GM21737 (cell line): ENCODE results near the gene DEFB125.
"Not testable (repeated sequence)": the region's sequence is repeated elsewhere in the genome, so short reads cannot be mapped to it uniquely, and the experiment has no call there.

Experiments
- ATAC-seq: cut with Tn5 transposase; IDR thresholded peaks from one replicate; pipeline ENCODE4 v1.9.1; 2021; ENCODE audit warnings: mild to moderate bottlenecking, moderate library complexity; ENCODE audit not compliant: unreplicated experiment

The DEFB125 gene, protein sequence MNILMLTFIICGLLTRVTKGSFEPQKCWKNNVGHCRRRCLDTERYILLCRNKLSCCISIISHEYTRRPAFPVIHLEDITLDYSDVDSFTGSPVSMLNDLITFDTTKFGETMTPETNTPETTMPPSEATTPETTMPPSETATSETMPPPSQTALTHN

DNA sequence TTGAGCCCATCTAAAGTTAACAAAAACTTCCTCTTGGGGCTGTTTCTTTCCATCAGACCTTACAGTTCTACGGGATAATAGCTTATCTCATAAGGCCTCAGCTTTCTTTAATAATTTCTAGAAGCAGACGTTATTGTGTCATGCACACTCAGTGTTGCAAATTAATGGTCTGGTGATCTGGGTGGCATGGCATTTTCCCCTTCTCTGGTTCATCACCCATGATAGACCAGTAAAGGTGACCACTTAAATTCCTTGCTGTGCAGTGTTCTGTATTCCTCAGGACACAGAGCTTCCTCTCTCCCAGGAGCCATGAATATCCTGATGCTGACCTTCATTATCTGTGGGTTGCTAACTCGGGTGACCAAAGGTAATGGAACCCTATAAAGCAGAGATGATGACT lies at the start of gene DEFB125:
TSS of gene DEFB125 (plus strand) at position 272 of the 400 bp plus-strand sequence. CDS start at position 310, 38 bp downstream.
- no peak for ATAC-seq

DNA sequence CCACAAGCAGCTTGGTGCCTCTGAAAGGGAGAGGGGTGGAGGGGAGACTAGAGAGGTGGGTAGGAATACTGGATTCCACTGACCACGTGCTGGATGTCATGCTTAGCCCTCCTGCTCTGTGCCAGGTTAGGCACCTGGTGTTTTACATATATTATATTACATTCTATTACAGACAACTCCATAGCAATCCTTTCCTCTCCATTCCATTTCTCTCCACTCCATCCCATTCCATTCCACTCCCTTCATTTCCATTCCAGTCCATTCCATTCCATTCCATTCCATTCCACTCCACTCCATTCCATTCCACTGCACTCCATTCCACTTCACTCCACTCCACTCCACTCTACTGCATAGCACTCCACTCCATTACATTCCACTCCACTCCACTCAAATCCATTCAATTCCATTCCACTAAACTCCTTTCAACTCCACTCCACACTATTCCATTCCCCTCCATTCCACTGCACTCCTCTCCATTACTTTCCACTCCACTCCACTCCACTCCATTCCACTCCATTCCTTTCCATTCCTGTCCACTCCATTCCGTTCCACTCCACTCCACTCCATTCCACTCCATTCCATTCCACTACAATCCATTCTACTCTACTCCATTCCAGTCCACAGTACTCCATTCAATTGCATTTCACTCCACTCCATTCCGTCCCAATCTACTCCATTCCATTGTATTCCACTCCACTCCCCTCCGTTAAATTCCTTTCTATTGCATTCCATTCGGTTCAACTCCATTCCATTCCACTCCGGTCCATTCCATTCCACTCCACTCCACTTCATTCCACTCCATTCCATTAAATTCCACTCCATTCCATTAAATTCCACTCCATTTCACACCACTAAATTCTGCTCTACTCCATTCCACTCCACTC lies 27.2 kb upstream of the DEFB125 start:
- ATAC-seq, result no peak

DNA sequence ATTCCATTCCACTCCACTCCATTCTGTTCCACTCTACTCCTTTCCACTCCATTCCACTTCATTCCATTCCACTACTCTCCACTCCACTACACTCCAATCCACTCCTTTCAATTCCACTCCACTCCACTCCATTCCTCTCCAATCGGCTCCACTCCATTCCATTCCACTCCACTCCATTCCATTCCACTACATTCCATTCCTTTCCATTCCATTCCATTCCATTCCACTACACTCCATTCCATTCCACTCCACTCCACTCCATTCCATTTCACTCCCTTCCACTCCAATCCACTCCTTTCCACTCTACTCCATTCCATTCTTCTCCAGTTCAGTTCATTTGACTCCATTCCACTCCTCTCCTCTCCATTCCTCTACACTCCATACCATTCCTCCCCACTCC lies 26.2 kb upstream of the DEFB125 start:
- no peak for ATAC-seq

DNA sequence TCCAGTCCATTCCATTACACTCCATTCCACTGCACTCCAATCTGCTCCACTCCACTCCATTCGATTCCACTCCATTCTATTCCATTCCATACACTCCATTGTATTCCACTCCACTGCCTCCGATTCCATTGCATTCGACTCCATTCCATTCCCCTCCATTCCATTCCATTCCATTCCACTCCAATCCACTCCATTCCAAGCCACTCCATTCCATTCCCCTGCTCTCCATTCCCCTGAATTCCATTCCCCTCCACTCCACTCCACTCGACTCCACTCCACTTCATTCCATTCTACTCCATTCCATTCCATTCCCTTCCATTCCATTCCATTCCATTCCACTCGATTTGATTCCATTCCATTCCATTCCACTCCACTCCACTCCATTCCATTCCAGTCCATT lies 25.7 kb upstream of the DEFB125 start:
- ATAC-seq, result no peak

DNA sequence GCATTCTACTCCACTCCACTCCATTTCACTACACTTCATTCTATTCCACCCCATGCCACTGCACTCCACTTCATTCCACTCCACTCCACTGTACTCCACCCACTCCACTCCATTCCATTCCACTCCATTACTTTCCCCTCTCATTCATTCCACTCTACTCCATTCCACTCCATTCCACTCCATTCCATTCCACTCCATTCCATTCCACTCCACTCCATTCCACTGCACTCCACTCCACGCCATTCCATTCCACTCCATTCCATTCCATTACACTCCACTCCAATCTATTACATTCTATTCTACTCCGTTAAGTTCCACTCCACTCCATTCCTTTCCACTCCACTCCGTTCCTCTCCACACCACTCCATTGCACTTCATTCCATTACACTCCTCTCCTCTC lies 25.0 kb upstream of the DEFB125 start:
- ATAC-seq, result no peak

DNA sequence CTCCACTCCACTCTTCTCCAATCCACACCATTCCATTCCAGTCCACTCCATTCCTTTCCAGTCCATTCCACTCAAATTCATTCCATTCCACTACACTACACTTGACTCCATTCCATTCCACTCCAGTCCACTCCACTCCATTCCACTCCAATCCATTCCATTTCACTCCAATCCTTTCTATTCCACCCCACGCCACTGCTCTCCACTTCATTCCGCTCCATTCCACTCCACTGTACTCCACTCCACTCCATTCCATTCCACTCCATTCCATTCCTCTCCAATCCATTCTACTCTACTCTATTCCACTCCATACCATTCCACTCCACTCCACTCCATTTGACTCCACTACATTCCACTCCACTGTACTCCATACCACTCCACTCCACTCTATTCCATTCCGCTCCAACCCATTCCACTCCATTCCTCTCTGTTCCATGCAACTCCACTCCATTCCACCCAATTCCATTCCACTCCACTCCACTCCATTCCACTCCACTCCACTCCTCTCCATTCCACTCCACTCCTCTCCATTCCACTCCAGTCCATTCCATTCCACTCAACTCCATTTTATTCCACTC lies 23.4 kb upstream of the DEFB125 start:
- ATAC-seq, result no peak

DNA sequence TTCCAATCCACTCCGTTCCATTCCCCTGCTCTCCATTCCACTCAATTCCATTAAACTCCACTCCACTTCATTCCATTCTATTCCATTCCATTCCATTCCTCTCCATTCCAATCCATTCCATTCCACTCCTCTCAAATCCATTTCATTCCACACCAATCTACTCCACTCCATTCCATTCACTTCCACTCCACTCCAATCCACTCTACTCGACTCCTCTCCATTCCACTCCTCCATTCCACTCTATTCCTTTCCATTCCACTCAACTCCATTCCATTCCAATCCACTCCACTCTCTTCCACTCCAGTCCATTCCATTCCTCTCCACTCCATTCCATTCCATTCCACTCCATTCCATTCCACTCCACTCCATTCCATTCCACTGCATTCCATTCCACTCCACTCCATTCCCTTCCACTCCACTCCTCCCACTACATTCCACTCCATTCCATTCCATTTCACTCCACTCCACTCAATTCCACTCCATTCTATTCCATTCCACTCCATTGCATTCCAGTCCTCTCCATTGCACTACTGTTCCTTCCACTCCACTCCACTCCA lies 22.6 kb upstream of the DEFB125 start:
- ATAC-seq, result no peak

DNA sequence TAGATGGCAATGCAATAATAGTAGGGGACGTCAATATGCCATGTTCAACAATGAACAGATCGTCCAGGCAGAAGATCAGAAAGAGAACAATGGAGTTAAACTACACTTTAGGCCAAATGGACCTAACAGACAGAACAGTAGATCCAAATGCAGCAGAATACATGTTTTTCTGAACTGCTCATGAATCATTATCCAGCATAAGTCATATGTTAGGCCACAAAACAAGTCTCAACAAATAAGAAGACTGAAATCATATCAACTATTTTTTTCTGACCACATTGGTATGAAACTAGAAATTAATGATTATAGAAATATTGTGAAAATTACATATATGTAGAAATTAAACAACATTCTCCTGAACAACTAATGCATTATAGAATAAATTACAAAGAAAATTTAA lies 10.2 kb upstream of the DEFB125 start:
- no peak for ATAC-seq

DNA sequence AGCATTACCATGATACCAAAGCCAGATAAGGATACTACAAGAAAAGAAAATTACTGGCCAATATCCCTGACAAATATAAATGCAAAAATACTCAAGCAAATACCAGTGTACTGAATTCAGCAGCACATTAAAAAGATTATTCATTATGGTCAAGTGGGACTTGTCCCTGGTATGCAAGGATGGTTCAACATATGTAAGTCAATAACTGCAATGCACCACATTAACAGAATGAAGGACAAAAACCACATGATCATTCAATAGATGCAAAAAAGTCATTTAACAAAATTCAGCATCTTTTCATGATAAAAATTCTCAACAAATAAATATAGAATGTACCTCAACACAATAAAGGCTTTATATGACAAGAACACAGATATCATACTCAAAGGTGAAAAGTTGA lies 9.1 kb upstream of the DEFB125 start:
- ATAC-seq, result no peak

DNA sequence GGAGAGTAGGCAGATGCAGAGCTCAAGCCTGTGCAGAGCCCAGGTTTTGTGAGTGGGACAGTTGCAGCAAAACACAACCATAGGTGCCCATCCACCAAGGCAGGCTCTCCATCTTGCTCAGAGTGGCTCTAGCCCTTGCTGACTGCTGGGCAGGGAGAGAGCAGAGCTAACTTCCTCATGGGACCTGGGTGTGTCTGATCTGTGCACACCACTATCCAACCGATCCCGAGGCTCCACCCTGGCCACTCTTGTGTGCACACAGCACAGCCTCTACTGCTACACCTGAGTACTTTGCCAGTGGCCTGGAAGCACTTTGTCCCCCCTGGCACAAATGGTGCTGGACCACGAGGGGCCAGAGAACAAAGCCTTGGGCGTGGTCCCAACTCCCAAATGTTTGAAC lies 7.9 kb upstream of the DEFB125 start:
- ATAC-seq, result no peak

DNA sequence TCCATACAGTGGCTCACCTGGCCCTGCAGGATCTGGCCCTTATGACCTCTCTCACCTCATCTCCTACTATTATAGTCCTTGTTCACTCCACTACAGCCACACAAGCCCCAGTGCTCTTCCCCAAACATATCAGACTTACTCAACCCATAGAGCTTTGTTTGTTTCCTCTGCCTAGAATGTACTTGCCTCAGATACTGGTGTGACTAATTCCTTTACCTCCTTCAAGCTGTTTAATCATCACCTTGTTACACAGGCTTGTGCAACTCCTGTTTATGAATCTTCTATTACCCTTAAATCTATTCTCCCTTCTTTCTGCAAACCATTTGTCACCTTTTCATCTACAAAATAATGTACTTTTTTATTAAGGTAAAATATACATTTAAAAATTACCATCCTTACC lies 3.2 kb downstream of the DEFB125 start:
- no peak for ATAC-seq

DNA sequence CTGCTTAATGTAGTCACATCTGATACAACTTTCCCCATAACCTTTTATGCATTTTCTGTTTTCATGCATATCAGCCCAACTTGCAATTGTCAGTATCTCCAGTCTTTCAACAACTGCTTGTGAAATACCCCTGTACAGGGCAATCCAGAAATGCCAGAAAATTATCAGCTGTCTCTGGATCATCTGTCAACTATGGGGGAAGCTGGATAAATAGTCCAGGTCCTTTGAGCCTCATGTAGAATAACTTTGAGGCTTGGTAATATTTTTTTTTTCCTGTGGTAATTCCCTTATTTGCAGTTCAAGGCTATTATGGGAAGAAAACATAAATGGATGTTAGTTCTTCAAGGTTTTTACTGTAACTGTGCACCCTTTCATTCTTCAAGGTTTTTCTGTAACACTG lies 6.2 kb downstream of the DEFB125 start:
- ATAC-seq, result no peak

DNA sequence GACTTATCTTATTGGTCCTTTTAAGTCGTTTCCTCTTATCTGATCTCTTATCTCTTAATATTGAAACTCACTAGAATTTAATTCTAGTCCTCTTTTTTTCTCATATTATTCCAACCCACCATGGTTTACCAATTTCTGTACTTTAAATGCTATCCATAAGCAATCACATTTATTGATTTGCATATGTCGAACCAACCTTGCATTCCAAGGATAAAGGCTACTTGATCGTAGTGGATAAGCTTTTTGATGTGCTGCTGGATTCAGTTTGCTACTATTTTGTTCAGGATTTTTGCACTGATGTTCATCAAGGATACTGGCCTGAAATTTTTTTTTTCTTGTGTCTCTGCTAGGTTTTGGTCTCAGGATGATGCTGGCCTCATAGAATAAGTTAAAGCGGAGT lies 7.7 kb downstream of the DEFB125 start:
- ATAC-seq, result no peak

DNA sequence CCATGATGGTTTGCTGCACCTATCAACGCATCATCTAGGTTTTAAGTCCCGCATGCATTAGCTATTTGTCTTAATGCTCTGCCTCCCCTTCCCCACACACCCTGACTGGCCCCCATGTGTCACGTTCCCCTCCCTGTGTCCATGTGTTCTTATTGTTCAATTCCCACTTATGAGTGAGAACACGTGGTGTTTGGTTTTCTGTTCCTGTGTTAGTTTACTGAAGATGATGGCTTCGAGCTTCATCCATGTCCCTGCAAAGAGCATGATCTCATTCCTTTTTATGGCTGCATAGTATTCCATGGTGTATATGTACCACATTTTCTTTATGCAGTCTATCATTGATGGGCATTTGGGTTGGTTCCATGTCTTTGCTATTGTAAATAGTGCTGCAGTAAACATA lies 10.2 kb downstream of the DEFB125 start:
- not testable (repeated sequence) for ATAC-seq

DNA sequence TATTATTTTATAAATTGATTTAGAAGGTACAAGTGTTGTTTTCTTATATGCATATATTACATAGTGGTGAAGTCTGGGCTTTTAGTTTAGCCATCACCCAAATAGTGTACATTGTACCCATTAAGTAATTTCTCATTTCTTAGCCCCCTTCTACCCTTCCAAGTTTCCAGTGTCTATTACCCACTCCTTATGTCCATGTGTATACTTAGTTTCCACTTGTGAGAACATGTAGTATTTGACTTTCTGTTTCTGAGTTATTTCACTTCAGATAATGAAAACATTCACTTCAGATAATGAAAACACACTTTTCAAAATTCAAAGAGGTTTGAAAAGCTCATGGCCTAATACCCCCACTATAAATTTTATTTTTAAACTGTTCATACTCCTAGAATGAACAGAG lies 14.5 kb downstream of the DEFB125 start:
- ATAC-seq, result no peak

DNA sequence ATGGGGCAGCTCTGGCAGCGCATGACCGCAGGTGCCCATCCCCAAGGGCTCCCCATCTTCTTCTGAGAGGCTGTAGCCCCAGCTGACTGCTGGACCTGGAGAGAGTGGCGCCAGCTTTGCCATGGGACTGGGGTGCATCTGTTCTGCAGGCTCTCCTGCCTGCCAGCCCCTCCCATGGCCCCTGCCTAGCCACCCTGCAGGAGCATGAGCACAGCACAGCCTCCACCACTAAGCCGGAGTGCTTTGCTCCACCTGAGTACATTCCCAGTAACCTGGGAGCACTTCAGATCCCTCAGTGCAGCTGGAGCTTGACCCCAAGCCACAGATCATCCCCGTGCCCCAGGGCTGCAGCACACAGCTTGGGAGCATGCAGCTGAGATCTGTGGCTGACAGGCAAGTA lies 16.0 kb downstream of the DEFB125 start:
- ATAC-seq, result no peak

DNA sequence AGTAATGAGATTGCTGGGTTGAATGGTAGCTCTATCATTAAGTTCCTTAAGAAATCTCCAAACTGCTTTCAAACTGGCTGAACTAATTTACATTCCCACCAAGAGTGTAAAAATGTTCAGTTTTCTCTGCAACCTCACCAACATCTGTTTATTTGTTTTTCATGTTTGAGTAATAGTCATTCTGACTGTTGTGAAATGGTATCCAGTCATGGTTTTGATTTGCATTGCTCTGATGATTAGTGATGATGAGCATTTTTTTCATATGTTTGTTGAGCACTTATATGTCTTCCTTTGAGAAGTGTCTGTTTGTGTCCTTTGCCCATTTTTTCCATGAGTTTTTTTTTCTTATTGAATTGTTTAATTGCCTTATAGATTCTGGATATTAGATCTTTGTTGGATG lies 24.9 kb downstream of the DEFB125 start:
- no peak for ATAC-seq

DNA sequence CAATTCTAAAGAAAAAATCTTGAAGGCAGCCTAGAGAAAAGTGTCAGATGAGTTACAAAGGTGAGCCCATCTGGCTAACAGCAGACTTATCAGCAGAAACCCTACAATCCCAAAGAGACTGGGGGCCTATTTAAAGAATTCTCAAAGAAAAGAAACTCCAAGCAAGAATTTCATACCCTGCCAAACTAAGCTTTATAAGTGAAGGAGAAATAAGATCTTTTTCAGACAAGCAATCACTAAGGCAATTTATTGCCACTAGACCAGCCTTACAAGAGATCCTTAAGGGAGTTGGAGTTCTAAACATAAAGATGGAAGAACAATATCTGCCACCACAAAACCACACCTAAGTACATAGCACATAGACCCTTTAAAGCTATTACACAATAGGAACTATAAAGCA lies 30.0 kb downstream of the DEFB125 start:
- no peak for ATAC-seq

DNA sequence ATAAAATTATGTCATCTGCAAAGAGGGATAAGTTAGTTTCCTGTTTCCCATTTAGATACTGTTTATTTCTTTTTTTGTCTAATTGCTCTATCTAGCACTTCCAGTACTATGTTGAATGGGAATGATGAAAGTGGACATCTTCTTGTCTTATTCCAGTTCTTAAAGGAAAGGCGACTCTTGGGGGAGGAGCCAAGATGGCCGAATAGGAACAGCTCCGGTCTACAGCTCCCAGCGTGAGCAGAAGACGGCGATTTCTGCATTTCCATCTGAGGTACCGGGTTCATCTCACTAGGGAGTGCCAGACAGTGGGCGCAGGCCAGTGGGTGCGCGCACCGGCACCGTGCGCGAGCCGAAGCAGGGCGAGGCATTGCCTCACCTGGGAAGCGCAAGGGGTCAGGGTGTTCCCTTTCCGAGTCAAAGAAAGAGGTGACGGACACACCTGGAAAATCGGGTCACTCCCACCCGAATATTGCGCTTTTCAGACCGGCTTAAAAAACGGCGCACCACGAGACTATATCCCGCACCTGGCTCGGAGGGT lies 42.4 kb downstream of the DEFB125 start:
- not testable (repeated sequence) for ATAC-seq

DNA sequence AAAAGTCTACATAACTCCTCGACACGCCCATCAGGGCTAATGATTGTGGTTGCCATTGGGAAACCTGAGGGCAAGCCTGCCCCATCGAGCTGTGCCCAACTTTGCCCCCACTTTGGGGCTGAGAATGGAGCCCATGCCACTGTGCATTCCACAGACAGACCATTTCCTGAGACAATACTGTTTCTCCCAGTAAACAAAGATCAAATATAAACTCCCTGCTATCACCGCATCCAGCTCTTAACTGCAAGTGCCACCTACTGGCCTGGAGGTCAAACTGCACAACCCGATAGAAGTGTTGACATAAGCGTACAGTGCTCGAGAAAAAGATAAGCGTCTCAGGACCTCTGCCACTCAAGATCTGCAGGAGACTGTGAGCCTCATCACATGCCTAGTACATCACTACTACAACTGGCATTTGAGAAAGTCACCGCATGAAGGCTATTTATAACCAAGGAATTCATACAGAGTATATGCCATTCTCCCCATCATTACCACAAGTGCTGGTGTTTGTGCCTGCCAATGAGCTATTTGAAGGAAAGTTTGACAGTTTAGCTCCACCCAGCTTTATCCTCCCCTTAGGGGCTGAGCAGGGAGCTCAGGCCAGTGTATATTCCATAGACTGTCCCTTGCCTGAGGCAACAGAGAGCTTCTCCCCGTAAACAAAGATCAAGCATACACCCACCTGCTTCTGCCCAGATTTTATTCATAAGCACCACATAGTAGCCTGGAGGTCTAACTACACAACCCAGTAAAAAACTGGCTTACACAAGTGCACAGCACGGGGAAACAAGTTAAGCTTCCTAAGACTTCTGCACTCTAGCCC lies 50.4 kb downstream of the DEFB125 start:
- no peak for ATAC-seq

DNA sequence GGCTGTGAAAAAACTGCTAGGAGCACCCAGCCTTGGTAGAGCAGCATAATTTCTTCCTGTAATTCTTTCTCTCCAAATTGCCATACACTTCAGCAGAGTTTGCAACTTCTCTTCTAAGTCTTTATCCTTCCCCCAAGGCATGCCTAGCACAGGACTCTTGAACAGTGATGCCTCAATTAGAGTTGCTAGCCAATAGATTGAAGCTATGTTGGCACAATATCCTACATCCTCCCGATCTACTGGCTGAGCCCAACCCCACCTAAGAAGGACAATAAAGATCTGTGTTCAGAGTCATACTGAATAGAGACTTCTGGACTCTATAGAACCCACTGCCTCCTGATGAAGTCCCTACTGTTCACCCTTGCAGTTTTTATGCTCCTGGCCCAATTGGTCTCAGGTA lies 54.8 kb downstream of the DEFB125 start, which contains the start of gene DEFB126:
TSS of gene DEFB126 (plus strand) at position 301 of the 400 bp plus-strand sequence. CDS start at position 340, 39 bp downstream.
- no peak for ATAC-seq
